Measurements from ENCODE around the gene WFIKKN1.

Gene WFIKKN1

DNA sequence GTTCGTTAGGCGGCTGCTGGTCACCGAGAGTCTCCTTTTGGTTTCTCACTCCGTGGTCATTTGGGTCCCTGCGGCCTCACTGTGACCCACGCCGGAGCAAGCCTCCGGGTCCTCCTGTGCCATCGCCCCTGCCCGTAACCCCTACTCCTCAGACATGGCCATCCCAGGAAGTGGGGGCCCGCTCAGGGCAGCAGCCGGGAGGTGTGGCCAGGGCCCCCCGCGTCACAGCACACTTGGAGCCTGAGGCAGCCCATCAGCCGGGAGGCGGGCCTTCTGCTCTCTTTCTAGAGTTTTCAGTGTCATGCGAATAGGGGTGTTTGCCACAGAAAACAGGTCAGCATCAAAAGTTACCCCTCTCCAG lies 7.9 kb upstream of the WFIKKN1 start:
- in situ Hi-C loops (cut with HindIII; ENCODE audit: low sequenced_read_pairs): no loop called here

DNA sequence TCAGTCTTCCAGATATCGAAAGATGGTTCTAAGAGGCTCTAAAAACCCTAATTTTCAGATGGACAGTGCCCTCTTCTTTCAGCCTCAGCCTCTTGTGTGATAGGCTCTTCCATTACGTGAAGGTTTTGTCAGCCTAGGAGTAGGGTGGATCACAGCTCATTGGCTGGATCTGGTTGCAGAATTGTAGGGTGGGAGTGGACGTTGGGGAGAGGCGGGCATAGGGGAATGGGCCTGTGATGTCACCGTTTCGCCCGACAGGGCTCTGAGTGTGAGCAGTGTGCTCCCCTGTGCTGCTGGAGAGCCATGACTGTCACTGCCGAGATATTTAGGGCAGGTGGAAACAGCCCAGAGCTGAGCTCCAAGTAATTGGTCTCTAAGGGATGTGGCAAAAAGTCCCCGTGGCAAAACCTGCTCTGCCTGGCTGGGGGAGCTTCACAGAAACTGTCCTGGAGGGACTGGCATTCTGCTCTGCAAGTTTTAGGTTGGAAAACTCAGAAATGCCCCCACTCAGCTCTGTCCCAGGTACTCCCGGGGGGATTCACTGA lies 6.2 kb upstream of the WFIKKN1 start:
- in situ Hi-C loops (cut with HindIII; ENCODE audit: low sequenced_read_pairs): no loop called here

DNA sequence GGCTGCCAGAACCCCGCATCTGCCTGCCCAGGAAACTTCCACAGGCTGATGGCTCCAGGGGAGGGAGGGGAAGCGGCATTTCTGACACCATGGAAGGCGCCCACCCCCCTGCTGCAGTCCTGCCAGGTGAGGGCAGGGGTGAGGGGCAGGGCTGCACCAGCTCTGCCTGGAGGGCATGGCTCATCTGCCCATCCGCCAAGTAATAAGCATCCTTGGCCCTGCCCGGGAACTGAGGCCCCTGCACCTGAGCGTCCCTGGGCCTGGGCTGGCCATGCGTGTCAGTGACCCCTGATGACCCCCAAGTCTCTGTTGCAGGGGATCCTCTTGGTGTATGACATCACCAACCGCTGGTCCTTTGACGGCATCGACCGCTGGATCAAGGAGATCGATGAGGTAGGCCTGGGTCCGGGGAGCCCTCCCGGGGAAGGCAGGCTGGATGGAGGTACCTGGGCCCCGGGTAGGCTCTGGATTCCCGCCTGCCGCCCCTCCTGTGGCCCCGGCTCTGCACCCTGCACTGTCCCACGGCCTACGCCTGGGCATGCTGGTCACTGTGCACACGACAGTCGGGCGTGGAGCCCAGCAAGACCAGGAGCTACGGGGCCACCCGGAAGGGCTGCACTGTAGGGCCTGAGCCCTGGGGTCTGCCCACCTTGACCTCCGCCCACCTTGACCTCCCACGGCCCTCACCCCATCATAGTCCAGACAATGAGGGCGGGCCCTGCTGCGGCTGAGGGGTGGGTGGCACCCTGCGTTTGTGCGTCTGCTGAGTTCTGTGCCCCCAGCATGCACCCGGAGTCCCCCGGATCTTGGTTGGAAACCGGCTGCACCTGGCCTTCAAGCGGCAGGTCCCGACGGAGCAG lies 5.4 kb upstream of the WFIKKN1 start:
- in situ Hi-C loops (cut with HindIII; ENCODE audit: low sequenced_read_pairs): no loop called here

DNA sequence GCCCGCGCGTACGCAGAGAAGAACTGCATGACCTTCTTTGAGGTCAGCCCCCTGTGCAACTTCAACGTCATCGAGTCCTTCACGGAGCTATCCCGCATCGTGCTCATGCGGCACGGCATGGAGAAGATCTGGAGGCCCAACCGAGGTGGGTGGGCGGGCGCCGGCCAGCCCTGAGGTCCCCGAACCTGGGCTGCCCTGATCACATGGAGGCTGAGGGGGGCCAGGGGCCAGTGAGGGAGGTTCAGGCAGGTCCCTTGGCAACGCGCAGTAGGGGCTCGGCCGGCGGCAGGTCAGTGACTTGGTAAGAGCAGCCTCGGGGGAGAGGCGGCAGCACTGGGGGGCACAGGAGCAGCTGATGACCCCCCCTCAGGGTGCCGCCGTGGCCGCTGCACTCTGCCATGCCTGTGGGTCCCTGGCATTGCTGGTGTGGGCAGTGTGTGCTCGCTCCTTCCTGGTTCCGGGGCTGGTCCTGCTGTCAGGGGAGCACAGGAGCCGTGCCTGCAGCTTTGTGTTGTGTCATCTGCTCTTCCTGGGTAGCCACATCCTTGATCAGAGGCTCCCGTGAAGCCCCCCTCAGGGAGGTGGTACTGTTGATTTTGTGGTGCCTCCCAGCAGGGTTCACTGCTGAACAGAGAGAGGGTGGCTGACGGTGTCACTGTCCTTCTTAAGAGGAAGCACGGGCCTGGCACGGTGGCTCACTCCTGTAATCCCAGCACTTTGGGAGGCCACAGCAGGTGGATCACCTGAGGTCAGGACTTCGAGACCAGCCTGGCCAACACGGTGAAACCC lies 4.6 kb upstream of the WFIKKN1 start:
- in situ Hi-C loops (cut with HindIII; ENCODE audit: low sequenced_read_pairs): no loop called here

DNA sequence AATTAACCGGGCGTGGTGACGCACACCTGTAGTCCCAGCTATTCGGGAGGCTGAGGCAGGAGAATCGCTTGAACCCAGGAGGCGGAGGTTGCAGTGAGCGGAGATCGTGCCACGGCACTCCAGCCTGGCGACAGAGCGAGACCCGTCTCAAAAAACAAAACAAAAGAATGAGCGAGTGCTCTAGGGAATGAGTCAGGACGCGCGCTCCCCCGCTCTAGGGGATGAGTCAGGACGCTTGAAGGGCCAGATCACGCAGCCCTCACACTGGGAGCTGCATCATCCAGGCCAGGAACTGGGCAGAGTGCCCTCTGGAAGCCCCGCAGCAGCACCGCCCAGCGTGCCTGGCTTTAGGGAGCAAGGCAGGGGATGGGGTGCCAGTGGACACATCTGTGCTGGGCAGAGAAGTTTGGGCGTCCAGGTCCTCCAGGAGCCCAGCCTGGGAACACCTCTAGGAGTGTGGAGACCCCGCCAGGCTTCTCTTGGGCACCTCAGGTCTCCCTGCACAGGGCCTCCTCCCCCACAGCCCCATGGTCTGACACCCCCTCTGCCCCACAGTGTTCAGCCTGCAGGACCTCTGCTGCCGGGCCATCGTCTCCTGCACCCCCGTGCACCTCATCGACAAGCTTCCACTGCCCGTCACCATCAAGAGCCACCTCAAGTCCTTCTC lies 3.9 kb upstream of the WFIKKN1 start:
- in situ Hi-C loops (cut with HindIII; ENCODE audit: low sequenced_read_pairs): no loop called here

DNA sequence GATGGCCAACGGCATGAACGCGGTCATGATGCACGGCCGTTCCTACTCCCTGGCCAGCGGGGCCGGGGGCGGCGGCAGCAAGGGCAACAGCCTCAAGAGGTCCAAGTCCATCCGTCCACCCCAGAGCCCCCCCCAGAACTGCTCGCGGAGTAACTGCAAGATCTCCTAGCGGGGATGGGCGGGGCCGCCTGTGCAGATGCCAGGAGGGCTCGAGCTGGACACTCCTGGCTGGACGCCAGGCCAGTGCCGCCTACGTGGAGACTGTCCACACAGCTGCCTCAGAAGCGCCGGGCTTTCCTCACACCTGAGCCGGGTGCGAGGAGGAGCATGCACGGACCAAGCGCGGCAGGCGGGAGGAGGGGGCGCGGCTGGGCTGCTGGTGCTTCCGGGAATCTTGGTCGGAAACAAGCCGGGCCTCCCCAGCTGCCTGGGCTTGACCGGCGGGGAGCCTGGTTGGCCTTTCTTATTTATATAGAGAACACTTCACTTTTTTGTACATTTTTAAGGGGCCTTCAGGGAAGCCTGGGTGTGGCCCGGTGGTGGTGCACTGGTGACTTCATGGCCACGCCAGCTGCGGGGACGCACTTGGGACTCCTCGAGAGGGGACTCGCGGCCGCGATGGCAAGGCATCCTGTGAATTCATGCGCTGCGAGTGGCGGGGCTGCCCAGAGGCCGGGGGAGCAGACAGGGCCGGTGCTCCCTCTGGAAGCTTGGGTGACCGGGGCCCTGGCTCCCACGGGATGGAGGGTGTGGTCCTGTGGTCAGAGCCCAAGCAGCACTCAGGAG lies 3.1 kb upstream of the WFIKKN1 start:
- in situ Hi-C loops (cut with HindIII; ENCODE audit: low sequenced_read_pairs): no loop called here

DNA sequence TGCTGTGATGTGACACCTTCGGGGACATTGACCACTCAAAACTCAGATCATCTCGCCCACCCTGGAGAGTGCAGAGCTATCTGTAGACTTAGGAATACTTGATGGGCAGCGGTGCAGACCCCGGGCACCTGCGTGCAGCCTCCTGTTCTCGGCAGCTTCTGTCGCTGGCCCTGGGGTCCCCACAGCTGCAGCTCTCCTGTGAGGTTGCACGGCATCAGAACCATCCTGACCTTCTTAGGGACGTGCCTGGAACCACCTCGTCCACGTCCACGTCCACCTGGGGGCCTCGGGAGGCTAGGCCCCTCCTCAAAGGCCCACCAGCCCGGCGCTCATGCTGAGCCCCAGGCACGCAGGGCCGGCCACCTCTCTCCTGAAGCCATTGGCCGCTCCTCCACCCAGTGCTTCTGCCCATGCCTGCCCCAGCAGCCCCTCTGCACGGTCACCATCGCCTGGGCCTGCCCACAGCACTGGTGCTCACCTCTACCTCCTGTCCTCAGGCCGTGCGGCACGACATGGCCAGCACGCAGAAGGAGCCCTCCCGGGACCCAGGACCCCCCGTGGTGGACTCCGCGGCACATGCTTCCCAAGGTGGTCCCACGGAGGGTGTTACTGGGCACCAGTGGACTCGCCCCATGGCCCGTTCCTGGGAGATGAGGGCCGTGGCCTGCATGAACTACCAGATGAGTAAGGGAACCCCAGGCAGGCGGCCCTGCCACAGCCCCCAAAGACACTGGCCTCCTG lies 2.3 kb upstream of the WFIKKN1 start:
- in situ Hi-C loops (cut with HindIII; ENCODE audit: low sequenced_read_pairs): no loop called here

DNA sequence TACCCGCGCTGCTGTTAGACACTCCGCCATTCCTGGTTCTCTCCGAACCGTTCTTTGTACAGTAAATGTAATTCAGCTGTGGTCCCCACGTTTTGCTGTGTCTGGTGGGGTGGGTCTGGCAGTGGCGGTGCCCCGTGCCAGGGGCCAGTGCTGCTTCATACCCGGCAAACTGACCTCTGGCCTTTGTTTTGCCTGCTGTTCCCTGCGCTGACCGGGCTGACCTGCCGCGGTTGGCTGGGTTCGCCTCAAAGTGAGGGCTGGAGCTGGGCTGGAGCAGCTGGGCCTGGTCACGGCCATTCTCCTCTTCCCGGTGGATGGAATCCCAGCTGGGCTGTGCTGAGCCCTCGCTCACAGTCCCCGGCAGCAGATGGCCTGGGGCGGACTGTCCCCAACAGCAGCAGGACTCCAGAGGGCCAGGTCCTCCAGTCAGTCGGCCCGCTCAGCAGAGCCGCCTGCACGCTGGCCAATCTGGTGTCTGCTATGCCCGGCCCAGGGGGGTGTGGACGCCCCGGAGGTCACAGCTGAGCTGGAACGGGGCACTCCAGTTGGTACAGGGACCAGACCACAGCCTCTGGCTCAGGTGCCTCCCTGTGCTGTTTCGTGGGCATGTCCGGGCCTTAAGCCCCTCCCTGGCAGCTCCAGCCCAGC lies 1.5 kb upstream of the WFIKKN1 start:
- in situ Hi-C loops (cut with HindIII; ENCODE audit: low sequenced_read_pairs): no loop called here

DNA sequence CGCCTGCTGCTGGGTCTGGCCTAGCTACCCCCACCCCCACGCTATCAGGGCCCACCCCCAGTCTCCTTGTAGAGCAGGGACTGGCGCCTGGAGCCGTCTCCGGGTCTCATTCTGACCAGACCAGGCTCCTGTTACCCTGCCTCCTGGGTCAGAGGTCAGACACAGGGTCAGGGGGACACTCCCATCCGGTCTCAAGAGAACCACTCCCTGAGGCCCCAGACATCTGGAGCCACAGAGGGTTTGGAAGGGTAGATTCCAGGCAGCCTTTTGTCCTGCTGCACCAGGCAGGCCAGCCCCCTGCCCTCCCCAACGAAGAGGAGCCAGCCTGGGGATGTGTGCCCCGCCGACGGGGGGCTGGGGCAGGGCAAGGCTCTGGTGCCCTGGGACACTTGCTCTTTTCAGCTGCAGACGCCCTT lies 944 bp upstream of the WFIKKN1 start:
- in situ Hi-C loops (cut with HindIII; ENCODE audit: low sequenced_read_pairs): no loop called here

DNA sequence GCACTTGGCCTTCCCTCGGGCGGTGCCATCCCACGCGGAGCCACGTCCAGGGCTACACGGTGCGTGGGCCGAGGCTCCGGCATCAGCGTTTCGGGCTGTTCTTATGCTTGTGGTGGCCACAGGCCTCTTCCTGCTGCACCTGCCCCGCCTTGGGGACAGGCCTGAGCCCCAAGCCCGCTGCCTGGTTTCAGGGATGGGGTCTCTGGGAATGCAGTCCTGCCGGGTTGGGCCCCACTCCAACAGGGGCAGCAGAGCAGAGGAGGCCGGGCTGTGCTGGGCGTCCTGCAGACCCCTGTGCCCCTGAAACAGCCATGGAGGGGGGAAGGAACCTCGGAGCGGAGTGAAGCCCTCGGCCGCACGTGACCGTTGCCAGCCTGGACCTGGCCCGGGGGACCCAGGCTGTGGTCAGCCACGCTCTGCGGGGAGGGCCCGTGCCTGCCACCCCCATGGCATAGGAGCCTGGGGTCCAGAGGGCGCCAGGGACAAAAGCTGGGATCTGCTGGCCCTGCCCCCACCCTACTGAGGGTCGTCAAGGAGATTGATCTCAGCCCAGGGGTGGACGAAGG lies 453 bp upstream of the WFIKKN1 start:
- in situ Hi-C loops (cut with HindIII; ENCODE audit: low sequenced_read_pairs): no loop called here

DNA sequence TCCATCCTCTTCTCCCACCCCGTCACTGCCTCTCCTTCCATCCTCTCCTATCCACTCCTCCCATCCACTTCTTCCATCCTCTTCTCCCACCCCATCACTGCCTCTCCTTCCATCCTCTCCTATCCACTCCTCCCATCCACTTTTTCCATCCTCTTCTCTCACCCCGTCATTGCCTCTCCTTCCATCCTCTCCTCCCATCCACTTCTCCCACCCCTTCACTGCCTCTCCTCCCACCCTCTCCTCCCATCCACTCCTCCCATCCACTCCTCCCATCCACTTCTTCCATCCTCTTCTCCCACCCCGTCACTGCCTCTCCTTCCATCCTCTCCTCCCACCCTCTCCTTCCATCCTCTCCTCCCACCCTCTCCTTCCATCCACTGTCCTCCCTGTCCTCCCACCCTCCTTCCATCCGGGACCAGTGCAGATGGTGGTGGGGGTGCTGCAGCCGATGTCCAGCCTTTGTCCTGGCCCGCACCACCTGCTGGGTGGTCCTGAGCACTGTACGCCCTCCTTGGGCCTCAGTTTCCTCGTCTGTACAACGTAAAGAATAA lies 1.1 kb downstream of the WFIKKN1 start:
- in situ Hi-C loops (cut with HindIII; ENCODE audit: low sequenced_read_pairs): no loop called here

DNA sequence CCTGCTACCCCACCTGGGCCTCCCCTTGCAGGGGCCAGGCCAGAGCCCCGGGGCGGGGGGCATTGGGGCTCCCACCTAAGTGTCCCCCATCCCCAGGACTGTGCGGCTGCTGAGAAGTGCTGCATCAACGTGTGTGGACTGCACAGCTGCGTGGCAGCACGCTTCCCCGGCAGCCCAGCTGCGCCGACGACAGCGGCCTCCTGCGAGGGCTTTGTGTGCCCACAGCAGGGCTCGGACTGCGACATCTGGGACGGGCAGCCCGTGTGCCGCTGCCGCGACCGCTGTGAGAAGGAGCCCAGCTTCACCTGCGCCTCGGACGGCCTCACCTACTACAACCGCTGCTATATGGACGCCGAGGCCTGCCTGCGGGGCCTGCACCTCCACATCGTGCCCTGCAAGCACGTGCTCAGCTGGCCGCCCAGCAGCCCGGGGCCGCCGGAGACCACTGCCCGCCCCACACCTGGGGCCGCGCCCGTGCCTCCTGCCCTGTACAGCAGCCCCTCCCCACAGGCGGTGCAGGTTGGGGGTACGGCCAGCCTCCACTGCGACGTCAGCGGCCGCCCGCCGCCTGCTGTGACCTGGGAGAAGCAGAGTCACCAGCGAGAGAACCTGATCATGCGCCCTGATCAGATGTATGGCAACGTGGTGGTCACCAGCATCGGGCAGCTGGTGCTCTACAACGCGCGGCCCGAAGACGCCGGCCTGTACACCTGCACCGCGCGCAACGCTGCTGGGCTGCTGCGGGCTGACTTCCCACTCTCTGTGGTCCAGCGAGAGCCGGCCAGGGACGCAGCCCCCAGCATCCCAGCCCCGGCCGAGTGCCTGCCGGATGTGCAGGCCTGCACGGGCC lies 1.9 kb downstream of the WFIKKN1 start:
- in situ Hi-C loops (cut with HindIII; ENCODE audit: low sequenced_read_pairs): no loop called here

DNA sequence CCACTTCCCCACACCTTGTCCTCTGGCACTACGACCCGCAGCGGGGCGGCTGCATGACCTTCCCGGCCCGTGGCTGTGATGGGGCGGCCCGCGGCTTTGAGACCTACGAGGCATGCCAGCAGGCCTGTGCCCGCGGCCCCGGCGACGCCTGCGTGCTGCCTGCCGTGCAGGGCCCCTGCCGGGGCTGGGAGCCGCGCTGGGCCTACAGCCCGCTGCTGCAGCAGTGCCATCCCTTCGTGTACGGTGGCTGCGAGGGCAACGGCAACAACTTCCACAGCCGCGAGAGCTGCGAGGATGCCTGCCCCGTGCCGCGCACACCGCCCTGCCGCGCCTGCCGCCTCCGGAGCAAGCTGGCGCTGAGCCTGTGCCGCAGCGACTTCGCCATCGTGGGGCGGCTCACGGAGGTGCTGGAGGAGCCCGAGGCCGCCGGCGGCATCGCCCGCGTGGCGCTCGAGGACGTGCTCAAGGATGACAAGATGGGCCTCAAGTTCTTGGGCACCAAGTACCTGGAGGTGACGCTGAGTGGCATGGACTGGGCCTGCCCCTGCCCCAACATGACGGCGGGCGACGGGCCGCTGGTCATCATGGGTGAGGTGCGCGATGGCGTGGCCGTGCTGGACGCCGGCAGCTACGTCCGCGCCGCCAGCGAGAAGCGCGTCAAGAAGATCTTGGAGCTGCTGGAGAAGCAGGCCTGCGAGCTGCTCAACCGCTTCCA lies 2.7 kb downstream of the WFIKKN1 start:
- in situ Hi-C loops (cut with HindIII; ENCODE audit: low sequenced_read_pairs): no loop called here

DNA sequence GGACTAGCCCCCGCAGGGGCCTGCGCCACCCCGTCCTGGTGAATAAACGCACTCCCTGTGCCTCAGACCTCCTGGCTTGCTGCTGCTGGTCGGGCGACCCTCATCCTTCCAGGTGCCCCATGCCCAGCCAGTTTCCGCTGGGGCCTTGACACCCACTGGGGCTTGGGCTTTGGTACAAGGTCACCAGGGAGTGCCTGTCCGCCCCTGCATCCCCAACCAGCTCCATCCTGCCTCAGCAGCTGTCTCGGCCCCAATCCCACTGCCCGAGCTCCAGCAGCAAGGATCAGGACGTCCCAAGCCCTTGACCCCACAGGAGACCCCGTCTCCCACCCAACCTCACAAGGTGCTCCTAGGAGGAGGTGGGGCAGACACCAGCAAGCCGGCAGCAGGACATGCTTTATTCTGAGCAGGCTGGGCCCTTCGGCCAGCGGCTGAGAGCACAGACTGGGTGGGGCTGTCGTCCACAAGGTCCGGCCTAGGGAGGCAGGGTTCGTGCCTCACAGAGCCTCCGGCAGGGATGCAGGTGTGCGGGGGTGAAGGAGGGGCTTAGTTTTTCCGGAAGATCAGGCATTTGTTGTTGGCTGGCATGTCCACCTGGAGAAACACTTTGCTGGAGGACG lies 3.4 kb downstream of the WFIKKN1 start:
- in situ Hi-C loops (cut with HindIII; ENCODE audit: low sequenced_read_pairs): no loop called here

DNA sequence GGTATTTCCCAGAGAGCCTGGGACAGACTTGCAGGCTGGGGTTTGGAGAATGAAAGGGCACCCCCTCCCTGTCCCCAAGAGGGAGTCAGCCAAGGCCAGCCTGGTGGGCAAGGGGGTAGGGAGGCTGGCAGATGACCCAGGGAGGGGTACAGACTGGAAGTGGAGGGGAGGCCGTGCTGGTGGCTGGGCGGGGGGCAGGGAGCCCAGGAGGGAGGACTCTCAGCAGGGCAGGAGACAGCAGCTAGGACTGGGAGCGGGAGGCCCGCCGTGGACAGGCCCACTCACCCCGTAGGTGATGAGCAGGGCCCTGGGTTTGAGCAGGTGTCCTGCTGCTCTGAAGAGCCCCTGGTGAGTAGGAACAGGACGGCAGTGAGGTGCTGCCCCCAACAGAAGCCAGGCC lies 4.2 kb downstream of the WFIKKN1 start:
- in situ Hi-C loops (cut with HindIII; ENCODE audit: low sequenced_read_pairs): no loop called here

DNA sequence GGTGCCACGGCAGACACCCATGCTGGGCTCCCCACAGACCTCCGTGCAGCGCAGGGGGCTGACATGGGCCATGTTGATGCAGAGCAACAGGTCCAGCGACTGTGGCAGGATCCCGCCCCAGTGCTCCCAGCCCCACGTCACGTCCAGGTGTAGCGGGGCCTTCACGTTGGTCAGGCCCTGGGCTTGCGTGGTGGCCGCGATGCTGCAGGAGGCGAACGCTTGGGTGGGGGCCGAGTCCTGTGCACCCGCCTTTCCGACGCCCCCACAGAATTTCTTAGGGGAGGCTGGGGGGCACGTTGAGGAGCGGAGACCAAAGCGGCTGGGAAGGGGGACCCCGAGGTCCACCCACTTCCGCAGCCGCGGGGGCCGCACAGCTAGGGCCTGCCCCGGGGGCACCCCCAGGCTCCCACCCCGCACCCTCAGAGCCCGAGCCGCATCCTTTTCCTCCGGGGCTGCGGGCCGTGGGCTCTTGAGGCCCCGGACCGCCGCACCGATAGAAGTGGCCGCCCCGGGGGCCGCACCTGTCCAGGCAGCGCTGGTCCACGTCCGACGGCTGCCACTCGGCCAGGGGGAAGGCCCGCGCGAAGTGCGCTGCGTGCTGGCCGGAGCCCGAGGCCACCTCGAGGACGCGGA lies 4.9 kb downstream of the WFIKKN1 start:
- in situ Hi-C loops (cut with HindIII; ENCODE audit: low sequenced_read_pairs): no loop called here

Measured in DLD1 (cell line).